ENCODE data around the gene ZNF320. TPM values are rescaled to one million over a fixed set of nuclear protein-coding genes. Genes with fewer than 3 reads are reported as not detected.
A peak's percentile ranks its signal among the peaks of the same experiment; 100 is the strongest.

The ZNF320 gene
- polyA plus RNA-seq, 1 of the 3 experiments (the other 2 are of a cell fraction): 6.9 TPM

GRCh38 chr19:52946322-52947310 is 49.2 kb upstream of the ZNF320 start:
- Histone ChIP-seq H3K36me3 (replicated peaks in 1 of 2; ENCODE audit: control insufficient read depth in 1 of 2, insufficient read depth in 2 of 2, low read length in 1 of 2) (peaks cover 15 to 36% of the 10 kb centered on the region in 2 experiments), H3K27ac (ENCODE audit: low read depth in 2 of 2, low read length in 1 of 2) (no peak overlapping the region), H2AFZ (ENCODE audit: low read depth) (no peak overlapping the region), H3K9me2 (no peaks in the 10 kb centered on the region), H3K27me3 (ENCODE audit: insufficient read depth) (no peaks in the 10 kb centered on the region), H3K4me3 (ENCODE audit: low read depth in 2 of 2, low read length in 1 of 2) (no peak overlapping the region), H4K20me1 (ENCODE audit: insufficient read depth) (no peaks in the 10 kb centered on the region), H3K4me1 (ENCODE audit: control insufficient read depth in 1 of 2, insufficient read depth in 2 of 2, low read depth in 1 of 2, low read length in 1 of 2) (no peaks in the 10 kb centered on the region; a peak in 1 of 4 replicates), H3F3A (replicated peaks; ENCODE audit: insufficient read depth) (no peaks in the 10 kb centered on the region), H3K4me2 (no peak overlapping the region), H3K9me3 (peaks cover 16% of the 10 kb centered on the region; the same call in 1 of the 2 replicates), H3K79me2 (ENCODE audit: insufficient read depth) (0 out of 2 replicates have a peak, but pooled peaks cover 4% of the 10 kb centered on the region), H3K9ac (no peak overlapping the region)
- 72% methylated on average over 35 of the region's 39 CpGs for WGBS (ENCODE audit: low lambda C conversion rate)
- TF ChIP-seq REST (IDR thresholded peaks at IDR 0.05; ENCODE audit: low read depth, low read length) (no peak), SMC3 (IDR thresholded peaks at IDR 0.05; ENCODE audit: low read depth, low read length) (no peak), JUND (IDR thresholded peaks at IDR 0.05) (no peak), POLR2AphosphoS5 (IDR thresholded peaks at IDR 0.05; ENCODE audit: low read depth, low read length) (no peak), EP300 (IDR thresholded peaks at IDR 0.05; ENCODE audit: borderline replicate concordance in 1 of 2, low read depth in 1 of 2, low read length in 1 of 2) (no peak), MAX (IDR thresholded peaks at IDR 0.05; ENCODE audit: low read depth) (no peak), RFX5 (IDR thresholded peaks at IDR 0.05; ENCODE audit: low read length) (no peak), SIN3A (IDR thresholded peaks at IDR 0.05; ENCODE audit: borderline replicate concordance, low read depth, low read length) (no peak), ZBTB33 (IDR thresholded peaks at IDR 0.05; ENCODE audit: borderline replicate concordance, low read depth) (no peak), NRF1 (IDR thresholded peaks at IDR 0.05; ENCODE audit: low read depth, low read length) (no peak), GATA2 (CRISPR knock-in tag; IDR thresholded peaks at IDR 0.05) (no peak), NFIC (IDR thresholded peaks at IDR 0.05; ENCODE audit: borderline replicate concordance) (no peak), RXRA (IDR thresholded peaks at IDR 0.05; ENCODE audit: borderline replicate concordance, low read depth) (no peak), CHD2 (IDR thresholded peaks at IDR 0.05; ENCODE audit: low read length, partially characterized antibody) (no peak), TAF1 (IDR thresholded peaks at IDR 0.05; ENCODE audit: borderline replicate concordance, low read depth, low read length) (no peak)
- CTCF ChIA-PET: no interaction called here
- peak; percentile 54 for DNase-seq
- POLR2A ChIA-PET: no interaction called here

All from SK-N-SH (cell line).